ENCODE results near the gene PARD3.

The PARD3 gene

DNA sequence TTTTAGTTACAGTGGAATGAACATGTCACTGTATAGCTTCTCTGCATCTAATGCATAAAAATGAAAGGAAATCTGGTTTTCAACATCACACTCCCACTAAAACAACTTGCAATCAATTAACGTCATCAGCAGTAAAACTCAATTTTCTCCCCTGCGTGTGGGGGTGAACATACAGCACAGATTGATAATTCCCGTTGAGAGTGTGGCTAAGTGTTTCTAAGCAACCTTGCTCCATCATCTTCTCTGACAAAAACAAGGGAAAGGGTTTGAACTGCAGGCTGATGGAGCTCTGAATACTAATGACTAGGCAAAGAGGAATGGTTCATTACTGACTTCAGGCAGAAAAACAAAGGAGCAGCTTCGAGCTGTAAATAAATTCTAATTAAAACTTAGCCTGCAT, 238.3 kb downstream of the PARD3 start:
- POLR2A ChIA-PET = no interaction called here
- no peak overlapping the region for H3K27ac ChIP-seq (ENCODE audit: insufficient read depth in 1 of 2, low read depth in 1 of 2, low read length in 2 of 2, poor library complexity in 1 of 2, severe bottlenecking in 2 of 2)
- 100% methylated on average over 2 of the region's 4 CpGs for WGBS (ENCODE audit: insufficient coverage)
- H3K4me1 ChIP-seq (ENCODE audit: control extremely low read depth in 1 of 4, control insufficient read depth in 4 of 4, insufficient read depth in 4 of 4, low read length in 3 of 4) = no peaks in the 10 kb centered on the region
- no peaks in the 10 kb centered on the region for H3K9me3 ChIP-seq (ENCODE audit: control extremely low read depth in 1 of 5, control insufficient read depth in 4 of 5, insufficient read depth in 2 of 5, low read depth in 1 of 5, low read length in 4 of 5)
- DNase-seq = no peak
- no peaks in the 10 kb centered on the region for H3K36me3 ChIP-seq (ENCODE audit: control insufficient read depth in 4 of 4, insufficient read depth in 4 of 4, low read length in 3 of 4)
- CTCF ChIA-PET = no interaction called here
- no peaks in the 10 kb centered on the region for H3K27me3 ChIP-seq (replicated peaks in 2 of 5; ENCODE audit: control insufficient read depth in 4 of 5, insufficient read depth in 5 of 5, low read length in 4 of 5)
- H3K4me3 ChIP-seq (ENCODE audit: control insufficient read depth in 1 of 7, extremely low read depth in 1 of 7, insufficient read depth in 4 of 7, low read depth in 2 of 7, low read length in 6 of 7) = no peak overlapping the region

DNA sequence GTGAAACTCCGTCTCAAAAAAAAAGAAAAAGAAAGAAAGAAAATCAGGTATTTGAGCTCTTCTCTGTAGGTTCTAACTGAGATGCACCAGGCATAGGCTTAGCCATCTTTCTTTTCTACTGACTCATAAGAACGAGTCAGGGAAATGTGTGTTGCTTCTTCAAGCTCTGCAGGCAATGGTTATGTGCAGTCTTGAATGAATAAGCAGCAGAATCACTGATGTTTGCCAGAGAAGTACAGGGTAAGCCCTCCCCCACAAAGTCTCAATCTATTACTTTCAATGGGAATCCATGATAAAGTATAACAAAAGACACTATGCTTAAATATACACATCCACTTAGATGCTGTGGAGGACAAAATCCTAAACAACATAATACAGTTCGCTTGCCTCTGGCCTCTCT, 239.2 kb downstream of the PARD3 start:
- CTCF ChIA-PET = no interaction called here
- no peak overlapping the region for H3K4me3 ChIP-seq (ENCODE audit: control insufficient read depth in 1 of 7, extremely low read depth in 1 of 7, insufficient read depth in 4 of 7, low read depth in 2 of 7, low read length in 6 of 7)
- no peak overlapping the region for H3K27ac ChIP-seq (ENCODE audit: insufficient read depth in 1 of 2, low read depth in 1 of 2, low read length in 2 of 2, poor library complexity in 1 of 2, severe bottlenecking in 2 of 2)
- H3K27me3 ChIP-seq (replicated peaks in 2 of 5; ENCODE audit: control insufficient read depth in 4 of 5, insufficient read depth in 5 of 5, low read length in 4 of 5) = no peaks in the 10 kb centered on the region
- H3K4me1 ChIP-seq (ENCODE audit: control extremely low read depth in 1 of 4, control insufficient read depth in 4 of 4, insufficient read depth in 4 of 4, low read length in 3 of 4) = no peaks in the 10 kb centered on the region
- POLR2A ChIA-PET = no interaction called here
- H3K9me3 ChIP-seq (ENCODE audit: control extremely low read depth in 1 of 5, control insufficient read depth in 4 of 5, insufficient read depth in 2 of 5, low read depth in 1 of 5, low read length in 4 of 5) = no peaks in the 10 kb centered on the region
- WGBS (ENCODE audit: insufficient coverage) = 100% methylated on average over 3 of the region's 3 CpGs
- no peaks in the 10 kb centered on the region for H3K36me3 ChIP-seq (ENCODE audit: control insufficient read depth in 4 of 4, insufficient read depth in 4 of 4, low read length in 3 of 4)
- DNase-seq = no peak

DNA sequence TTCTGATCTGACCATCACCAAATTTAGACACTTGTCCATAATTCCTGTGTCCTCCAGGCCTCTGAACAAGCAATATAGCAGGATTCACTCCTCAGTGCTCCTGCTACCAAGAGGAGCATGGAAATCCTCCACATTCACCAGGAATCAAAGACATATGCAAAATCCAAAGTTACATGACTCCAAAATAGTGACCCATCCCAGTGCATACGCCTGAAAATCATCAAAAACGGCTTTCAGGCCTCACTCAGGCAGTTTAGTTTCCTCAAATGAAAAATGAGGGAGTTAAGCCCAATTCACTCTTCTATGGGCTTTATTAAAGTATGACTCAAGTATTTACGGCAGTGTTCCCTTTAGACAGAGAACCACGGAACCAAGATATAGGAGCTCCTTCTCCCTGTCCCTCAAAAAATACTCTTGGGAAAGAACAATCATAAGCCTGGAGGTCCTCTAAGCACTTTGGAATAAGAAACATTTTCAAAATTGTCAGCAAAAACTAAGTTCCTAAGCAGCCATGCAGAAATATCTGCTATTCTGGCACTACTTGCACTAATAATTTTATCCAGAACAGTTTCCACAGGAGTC, 240.7 kb downstream of the PARD3 start:
- ChIA-PET CTCF (no interaction called here), POLR2A (no interaction called here)
- Histone ChIP-seq H3K36me3 (ENCODE audit: control insufficient read depth in 4 of 4, insufficient read depth in 4 of 4, low read length in 3 of 4) (no peaks in the 10 kb centered on the region), H3K9me3 (ENCODE audit: control extremely low read depth in 1 of 5, control insufficient read depth in 4 of 5, insufficient read depth in 2 of 5, low read depth in 1 of 5, low read length in 4 of 5) (no peaks in the 10 kb centered on the region), H3K4me1 (ENCODE audit: control extremely low read depth in 1 of 4, control insufficient read depth in 4 of 4, insufficient read depth in 4 of 4, low read length in 3 of 4) (no peaks in the 10 kb centered on the region), H3K27me3 (replicated peaks in 2 of 5; ENCODE audit: control insufficient read depth in 4 of 5, insufficient read depth in 5 of 5, low read length in 4 of 5) (no peaks in the 10 kb centered on the region), H3K4me3 (ENCODE audit: control insufficient read depth in 1 of 7, extremely low read depth in 1 of 7, insufficient read depth in 4 of 7, low read depth in 2 of 7, low read length in 6 of 7) (no peak overlapping the region), H3K27ac (ENCODE audit: insufficient read depth in 1 of 2, low read depth in 1 of 2, low read length in 2 of 2, poor library complexity in 1 of 2, severe bottlenecking in 2 of 2) (no peak overlapping the region)
- no peak for DNase-seq
- WGBS (ENCODE audit: insufficient coverage) = 96% methylated on average over 4 of the region's 4 CpGs

DNA sequence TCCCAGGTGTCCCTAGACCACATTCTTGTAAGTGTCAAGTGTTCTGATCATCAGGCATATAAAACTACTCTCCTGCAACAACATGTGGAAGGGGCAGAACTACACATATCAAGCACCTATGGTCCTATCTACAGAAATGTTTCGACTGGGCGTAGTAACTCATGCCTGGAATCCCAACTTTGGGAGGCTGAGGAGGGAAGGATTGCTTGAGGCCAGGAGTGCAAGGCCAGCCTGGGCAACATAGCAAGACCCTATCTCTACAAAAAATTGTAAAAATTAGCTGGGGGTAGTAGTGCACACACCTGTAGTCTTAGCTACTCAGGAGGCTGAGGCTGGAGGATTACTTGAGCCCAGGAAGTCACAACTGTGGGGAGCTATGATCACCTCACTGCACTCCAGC, 244.2 kb downstream of the PARD3 start:
- Histone ChIP-seq H3K36me3 (ENCODE audit: control insufficient read depth in 4 of 4, insufficient read depth in 4 of 4, low read length in 3 of 4) (no peaks in the 10 kb centered on the region), H3K9me3 (ENCODE audit: control extremely low read depth in 1 of 5, control insufficient read depth in 4 of 5, insufficient read depth in 2 of 5, low read depth in 1 of 5, low read length in 4 of 5) (no peaks in the 10 kb centered on the region), H3K4me3 (ENCODE audit: control insufficient read depth in 1 of 7, extremely low read depth in 1 of 7, insufficient read depth in 4 of 7, low read depth in 2 of 7, low read length in 6 of 7) (no peak overlapping the region), H3K27me3 (replicated peaks in 2 of 5; ENCODE audit: control insufficient read depth in 4 of 5, insufficient read depth in 5 of 5, low read length in 4 of 5) (no peaks in the 10 kb centered on the region), H3K4me1 (ENCODE audit: control extremely low read depth in 1 of 4, control insufficient read depth in 4 of 4, insufficient read depth in 4 of 4, low read length in 3 of 4) (no peaks in the 10 kb centered on the region), H3K27ac (ENCODE audit: insufficient read depth in 1 of 2, low read depth in 1 of 2, low read length in 2 of 2, poor library complexity in 1 of 2, severe bottlenecking in 2 of 2) (no peak overlapping the region)
- 100% methylated on average over 2 of the region's 2 CpGs for WGBS (ENCODE audit: insufficient coverage)
- CTCF ChIA-PET = no interaction called here
- no peak for DNase-seq
- POLR2A ChIA-PET = no interaction called here

DNA sequence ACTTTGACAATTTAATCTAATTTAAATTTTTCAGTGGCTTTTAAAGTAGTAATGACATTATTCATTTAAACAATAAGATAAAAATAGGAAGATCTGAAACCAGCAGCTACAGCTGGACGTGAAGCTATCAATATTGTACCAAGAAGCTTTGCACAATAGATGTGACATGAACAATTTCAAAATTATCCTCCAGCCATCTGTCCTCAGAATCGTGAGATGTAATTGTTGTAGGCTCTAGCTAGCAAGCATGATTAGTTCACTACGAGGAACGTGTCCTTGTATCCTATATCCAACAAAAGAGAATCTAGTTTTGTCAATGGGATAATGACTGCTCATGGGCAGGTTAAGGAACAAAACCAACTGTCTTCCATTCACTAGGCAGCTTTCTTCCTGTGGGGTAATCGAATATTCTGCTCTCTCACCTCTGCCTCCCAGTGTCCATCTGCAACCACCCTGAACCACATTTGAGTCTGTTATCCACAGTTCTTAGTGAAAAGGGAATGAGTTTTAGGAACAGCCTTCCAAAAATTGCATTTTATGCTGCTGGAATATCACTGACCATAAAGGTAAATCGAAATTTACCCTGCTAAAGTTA, 247.3 kb downstream of the PARD3 start:
- no peak overlapping the region for H3K27ac ChIP-seq (ENCODE audit: insufficient read depth in 1 of 2, low read depth in 1 of 2, low read length in 2 of 2, poor library complexity in 1 of 2, severe bottlenecking in 2 of 2)
- no peaks in the 10 kb centered on the region for H3K27me3 ChIP-seq (replicated peaks in 2 of 5; ENCODE audit: control insufficient read depth in 4 of 5, insufficient read depth in 5 of 5, low read length in 4 of 5)
- 89% methylated on average over 4 of the region's 6 CpGs for WGBS (ENCODE audit: insufficient coverage)
- no peaks in the 10 kb centered on the region for H3K9me3 ChIP-seq (ENCODE audit: control extremely low read depth in 1 of 5, control insufficient read depth in 4 of 5, insufficient read depth in 2 of 5, low read depth in 1 of 5, low read length in 4 of 5)
- H3K4me1 ChIP-seq (ENCODE audit: control extremely low read depth in 1 of 4, control insufficient read depth in 4 of 4, insufficient read depth in 4 of 4, low read length in 3 of 4) = no peaks in the 10 kb centered on the region
- CTCF ChIA-PET = no interaction called here
- H3K36me3 ChIP-seq (ENCODE audit: control insufficient read depth in 4 of 4, insufficient read depth in 4 of 4, low read length in 3 of 4) = no peaks in the 10 kb centered on the region
- no peak overlapping the region for H3K4me3 ChIP-seq (ENCODE audit: control insufficient read depth in 1 of 7, extremely low read depth in 1 of 7, insufficient read depth in 4 of 7, low read depth in 2 of 7, low read length in 6 of 7)
- DNase-seq = no peak
- POLR2A ChIA-PET = no interaction called here

DNA sequence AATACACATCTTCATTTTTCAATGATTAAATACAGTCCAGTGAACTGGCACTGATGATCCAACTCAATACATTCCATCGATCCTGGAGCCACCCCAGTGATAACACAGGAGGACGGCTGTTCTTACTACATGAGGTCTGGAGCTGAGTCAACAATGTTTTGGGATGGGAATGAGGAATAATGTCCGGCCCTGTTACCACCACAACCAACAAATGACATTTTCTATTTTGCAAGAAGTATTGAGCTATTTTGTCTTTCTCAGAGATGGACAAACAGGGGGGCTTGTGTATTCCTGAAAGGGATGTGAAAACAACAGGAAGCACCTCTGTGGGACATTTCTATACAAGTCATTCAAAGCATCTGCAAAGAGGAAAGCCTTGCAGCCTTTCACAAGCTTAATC, 249.2 kb downstream of the PARD3 start:
- Histone ChIP-seq H3K27ac (ENCODE audit: insufficient read depth in 1 of 2, low read depth in 1 of 2, low read length in 2 of 2, poor library complexity in 1 of 2, severe bottlenecking in 2 of 2) (no peak overlapping the region), H3K4me3 (ENCODE audit: control insufficient read depth in 1 of 7, extremely low read depth in 1 of 7, insufficient read depth in 4 of 7, low read depth in 2 of 7, low read length in 6 of 7) (no peak overlapping the region), H3K27me3 (replicated peaks in 2 of 5; ENCODE audit: control insufficient read depth in 4 of 5, insufficient read depth in 5 of 5, low read length in 4 of 5) (no peaks in the 10 kb centered on the region), H3K36me3 (ENCODE audit: control insufficient read depth in 4 of 4, insufficient read depth in 4 of 4, low read length in 3 of 4) (no peaks in the 10 kb centered on the region), H3K4me1 (ENCODE audit: control extremely low read depth in 1 of 4, control insufficient read depth in 4 of 4, insufficient read depth in 4 of 4, low read length in 3 of 4) (no peaks in the 10 kb centered on the region), H3K9me3 (ENCODE audit: control extremely low read depth in 1 of 5, control insufficient read depth in 4 of 5, insufficient read depth in 2 of 5, low read depth in 1 of 5, low read length in 4 of 5) (no peaks in the 10 kb centered on the region)
- POLR2A ChIA-PET = no interaction called here
- WGBS (ENCODE audit: insufficient coverage) = no CpG with 5 or more reads among the region's 3 CpGs
- no peak for DNase-seq
- CTCF ChIA-PET = interaction anchor here (1.1 kb wide), 1 partner anchor 13 kb away, joined by 4 read pairs; no protein-coding TSS in a partner anchor

DNA sequence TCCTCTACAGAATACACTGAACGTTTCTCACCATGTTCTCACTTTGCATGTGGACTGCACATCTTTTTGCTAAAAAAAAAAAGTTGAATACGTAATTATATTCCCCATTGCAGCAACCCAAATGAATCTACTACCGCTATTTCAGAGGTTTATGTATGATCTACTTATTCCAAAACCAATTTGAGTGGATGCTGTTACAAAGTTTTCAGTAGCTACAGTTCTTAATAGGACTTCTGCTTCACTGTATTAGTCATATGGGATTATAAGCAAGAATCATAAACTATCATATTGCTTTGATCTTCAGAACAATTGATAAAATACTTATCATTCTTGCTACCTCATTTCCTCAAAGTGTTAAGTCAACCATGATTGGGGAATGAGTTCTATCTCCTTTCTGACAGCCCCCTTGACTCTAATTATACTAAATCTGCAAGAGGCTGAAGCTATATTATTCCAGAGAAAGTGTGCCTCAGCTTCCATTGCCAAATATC, 257.0 kb downstream of the PARD3 start:
- H3K9me3 ChIP-seq (ENCODE audit: control extremely low read depth in 1 of 5, control insufficient read depth in 4 of 5, insufficient read depth in 2 of 5, low read depth in 1 of 5, low read length in 4 of 5) = no peaks in the 10 kb centered on the region
- no peak overlapping the region for H3K27ac ChIP-seq (ENCODE audit: insufficient read depth in 1 of 2, low read depth in 1 of 2, low read length in 2 of 2, poor library complexity in 1 of 2, severe bottlenecking in 2 of 2)
- no peak overlapping the region for H3K4me3 ChIP-seq (ENCODE audit: control insufficient read depth in 1 of 7, extremely low read depth in 1 of 7, insufficient read depth in 4 of 7, low read depth in 2 of 7, low read length in 6 of 7)
- ChIA-PET POLR2A (no interaction called here), CTCF (no interaction called here)
- H3K36me3 ChIP-seq (ENCODE audit: control insufficient read depth in 4 of 4, insufficient read depth in 4 of 4, low read length in 3 of 4) = no peaks in the 10 kb centered on the region
- H3K4me1 ChIP-seq (ENCODE audit: control extremely low read depth in 1 of 4, control insufficient read depth in 4 of 4, insufficient read depth in 4 of 4, low read length in 3 of 4) = no peaks in the 10 kb centered on the region
- WGBS (ENCODE audit: insufficient coverage) = no CpG with 5 or more reads among the region's 3 CpGs
- peaks cover 0 to 2% (median 0%) of the 10 kb centered on the region in 5 experiments for H3K27me3 ChIP-seq (replicated peaks in 2 of 5; ENCODE audit: control insufficient read depth in 4 of 5, insufficient read depth in 5 of 5, low read length in 4 of 5)
- DNase-seq = no peak
